Neural cell (in vitro differentiated cells): ENCODE measurements around the gene SOWAHD. TPM values are rescaled to one million over a fixed set of nuclear protein-coding genes. Genes with fewer than 3 reads are reported as not detected.

Experiments used
- H2AFZ ChIP-seq: fragments of 200-600, 300-800 bp; sonication (generic), shearing (Covaris generic); 2 replicates; pipeline ENCODE4 v1.6.0; 2014; ENCODE audit warnings: low read depth, mild to moderate bottlenecking, antibody characterized with exemption, low read length, moderate library complexity
- H3F3A ChIP-seq: fragments of 200-600 bp; shearing (Covaris generic); 2 replicates; pipeline ENCODE4 v1.6.1; 2016; ENCODE audit warnings: mild to moderate bottlenecking, moderate library complexity, mixed read lengths, antibody characterized with exemption, low read length; ENCODE audit not compliant: insufficient read depth, poor library complexity, severe bottlenecking
- H3K27ac ChIP-seq: fragments of 200-600, 300-800 bp; sonication (generic), shearing (Covaris generic); 2 replicates; pipeline ENCODE4 v1.5.1; 2014; ENCODE audit warnings: mild to moderate bottlenecking, low read length, moderate library complexity
- H3K27me3 ChIP-seq: fragments of 300-800, 200-600 bp; sonication (generic), shearing (Covaris generic); 2 replicates; pipeline ENCODE4 v1.6.0; 2014; ENCODE audit warnings: mild to moderate bottlenecking, low read depth, low read length, moderate library complexity; ENCODE audit not compliant: insufficient read depth
- H3K36me3 ChIP-seq: fragments of 300-800, 200-600 bp; sonication (generic), shearing (Covaris generic); 2 replicates; pipeline ENCODE4 v1.5.1; 2014; ENCODE audit warnings: mild to moderate bottlenecking, antibody characterized with exemption, low read length, moderate library complexity; ENCODE audit not compliant: insufficient read depth
- H3K4me2 ChIP-seq: fragments of 300-800, 200-600 bp; sonication (generic), shearing (Covaris generic); 2 replicates; pipeline ENCODE4 v1.6.0; 2014; ENCODE audit warnings: mild to moderate bottlenecking, low read length
- H3K4me3 ChIP-seq: fragments of 300-800, 200-600 bp; sonication (generic), shearing (Covaris generic); 2 replicates; pipeline ENCODE4 v1.5.1; 2014; ENCODE audit warnings: mild to moderate bottlenecking, low read length, moderate library complexity
- H3K79me2 ChIP-seq: fragments of 200-600 bp; shearing (Covaris generic); replicated peaks from 2 replicates; pipeline ENCODE4 v1.6.0; 2014; ENCODE audit warnings: mild to moderate bottlenecking, low read length, moderate library complexity; ENCODE audit not compliant: insufficient read depth
- H3K9ac ChIP-seq: fragments of 300-800, 200-600 bp; sonication (generic), shearing (Covaris generic); 2 replicates; pipeline ENCODE4 v1.6.1; 2016; ENCODE audit warnings: mild to moderate bottlenecking, low read length, mixed read lengths
- H3K9me2 ChIP-seq: fragments of 200-600 bp; shearing (Covaris generic); 2 replicates; pipeline ENCODE4 v1.6.1; 2016; ENCODE audit warnings: mild to moderate bottlenecking, low read length, mixed read lengths; ENCODE audit not compliant: insufficient read depth
- H3K9me3 ChIP-seq: fragments of 200-600, 300-800 bp; sonication (generic), shearing (Covaris generic); 2 replicates; pipeline ENCODE4 v1.6.1; 2016; ENCODE audit warnings: mild to moderate bottlenecking, mixed run types, low read length, moderate library complexity, mixed read lengths
- H4K20me1 ChIP-seq: fragments of 200-600 bp; shearing (Covaris generic); 2 replicates; pipeline ENCODE4 v1.6.1; 2016; ENCODE audit warnings: mild to moderate bottlenecking, mixed run types; ENCODE audit not compliant: insufficient read depth
- CTCF ChIP-seq: fragments of 450-650 bp; IDR thresholded peaks from 2 replicates; pipeline ENCODE4 v1.5.1; 2014; ENCODE audit warnings: antibody characterized with exemption, mild to moderate bottlenecking, moderate library complexity; ENCODE audit not compliant: poor library complexity, severe bottlenecking
- EP300 ChIP-seq: fragments of 450-650 bp; conservative IDR thresholded peaks from 2 replicates; pipeline ENCODE4 v1.6.1; 2014; ENCODE audit warnings: antibody characterized with exemption, mild to moderate bottlenecking, moderate library complexity; ENCODE audit not compliant: poor library complexity, severe bottlenecking
- EZH2 ChIP-seq: fragments of 200-600, 300-800 bp; shearing (Covaris generic), sonication (generic); IDR thresholded peaks from 2 replicates; pipeline ENCODE4 v1.6.1; 2014; ENCODE audit warnings: antibody characterized with exemption, low read length, borderline replicate concordance, mild to moderate bottlenecking; ENCODE audit not compliant: insufficient read depth, poor library complexity, severe bottlenecking
- MXI1 ChIP-seq: fragments of 450-650 bp; conservative IDR thresholded peaks from 2 replicates; pipeline ENCODE4 v1.6.1; 2014; ENCODE audit warnings: antibody characterized with exemption, mild to moderate bottlenecking; ENCODE audit not compliant: poor library complexity, severe bottlenecking
- POLR2AphosphoS5 ChIP-seq: IDR thresholded peaks from 2 replicates; pipeline ENCODE4 v1.6.1; 2012
- RAD21 ChIP-seq: fragments of 450-650 bp; conservative IDR thresholded peaks from 2 replicates; pipeline ENCODE4 v1.6.1; 2014; ENCODE audit warnings: antibody characterized with exemption, mild to moderate bottlenecking, moderate library complexity
- REST ChIP-seq: IDR thresholded peaks from 2 replicates; pipeline ENCODE4 v1.6.1; 2012; ENCODE audit warnings: borderline replicate concordance
- SMC3 ChIP-seq: fragments of 450-650 bp; conservative IDR thresholded peaks from 2 replicates; pipeline ENCODE4 v1.6.1; 2014; ENCODE audit warnings: antibody characterized with exemption, mild to moderate bottlenecking, moderate library complexity; ENCODE audit not compliant: poor library complexity
- TAF1 ChIP-seq: IDR thresholded peaks from 2 replicates; pipeline ENCODE4 v1.6.1; 2012; ENCODE audit warnings: low read depth
- polyA plus RNA-seq: library from polyadenylated mRNA; depleted of rRNA; stranded (reverse); fragments of >200 nt; gene quantifications from 2 replicates; pipeline ENCODE4 v1.2.3, GENCODE V29; 2014

SOWAHD gene
- polyA plus RNA-seq, 1 donor from 2014 or later = not detected

- Histone ChIP-seq H3F3A (no peaks in the 10 kb centered on the region), H4K20me1 (no peaks in the 10 kb centered on the region), H3K4me2 (no peak overlapping the region), H2AFZ (no peak overlapping the region), H3K79me2 (no peaks in the 10 kb centered on the region), H3K36me3 (no peaks in the 10 kb centered on the region), H3K27ac (no peak overlapping the region), H3K9me2 (no peaks in the 10 kb centered on the region), H3K4me3 (no peak overlapping the region), H3K9me3 (no peaks in the 10 kb centered on the region), H3K27me3 (no peaks in the 10 kb centered on the region), H3K9ac (no peak overlapping the region)
- TF ChIP-seq POLR2AphosphoS5 = no peak
- TF ChIP-seq RAD21 = no peak
- no peak for TF ChIP-seq REST
- TF ChIP-seq EZH2 = no peak
- TF ChIP-seq CTCF = no peak
- no peak for TF ChIP-seq MXI1
- TF ChIP-seq SMC3 = no peak
- TF ChIP-seq EP300 = no peak
Measured at GRCh38 chrX:119734897-119735339, 23.5 kb upstream of the SOWAHD start.

- Histone ChIP-seq H3K4me3 (no peak overlapping the region), H3K9ac (no peak overlapping the region), H3K4me2 (no peak overlapping the region), H3F3A (no peaks in the 10 kb centered on the region), H3K79me2 (no peaks in the 10 kb centered on the region), H3K9me3 (no peaks in the 10 kb centered on the region), H2AFZ (no peak overlapping the region), H3K27ac (no peak overlapping the region), H3K36me3 (no peaks in the 10 kb centered on the region), H3K27me3 (no peaks in the 10 kb centered on the region), H4K20me1 (no peaks in the 10 kb centered on the region), H3K9me2 (no peaks in the 10 kb centered on the region)
- TF ChIP-seq CTCF (no peak), SMC3 (no peak), TAF1 (no peak), POLR2AphosphoS5 (no peak), EZH2 (no peak), EP300 (no peak), MXI1 (no peak), REST (no peak), RAD21 (no peak)
Measured at GRCh38 chrX:119735467-119735866, 22.9 kb upstream of the SOWAHD start.
